GM12878 (cell line): ENCODE data around the gene SLC39A11. TPM values are rescaled to one million over a fixed set of nuclear protein-coding genes. Genes with fewer than 3 reads are reported as not detected.
"Not testable (repeated sequence)": the region's sequence is repeated elsewhere in the genome, so short reads cannot be mapped to it uniquely, and the experiment has no call there.

ENCODE experiments used
- ATAC-seq: fragments of 200-7000 bp; cut with Tn5 transposase; 3 replicates; pipeline ENCODE4 v1.9.1; 2020; ENCODE audit warnings: mild to moderate bottlenecking, moderate library complexity
- BruUV-seq: library from RNA; stranded (reverse); fragments of 400-500 nt; replicated peaks from 2 replicates; lab custom pipeline; 2021; lab: Mats Ljungman, UMichigan
- CTCF ChIA-PET: fragments of 300-600 bp; sonication (Branson Sonifier 250); formaldehyde crosslinking; extraction: SDS; loops from one replicate; lab custom pipeline; 2021; ENCODE audit warnings: inconsistent platforms; lab: Yijun Ruan, JAX
- POLR2A ChIA-PET: fragments of 350-600 bp; formaldehyde crosslinking; extraction: SDS; loops from one replicate; lab custom pipeline; 2021; ENCODE audit warnings: inconsistent platforms; lab: Charles Lee
- RAD21 ChIA-PET: fragments of 300-600 bp; sonication (Branson Sonifier 250); formaldehyde crosslinking; loops from one replicate; lab custom pipeline; 2023; ENCODE audit warnings: antibody characterized with exemption; ENCODE audit not compliant: unreplicated experiment; lab: Charles Lee
- SMC1A ChIA-PET: fragments of 300-600 bp; sonication (Branson Sonifier 250); formaldehyde crosslinking; loops from one replicate; lab custom pipeline; 2023; ENCODE audit not compliant: unreplicated experiment, uncharacterized antibody; lab: Charles Lee
- DNase-seq: peaks from one replicate; pipeline ENCODE4 v3.0.0-alpha.2; 2011; ENCODE audit warnings: low read depth, low spot score
- FAIRE-seq: peaks from 3 replicates; lab custom pipeline; 2011; peaks lifted over from hg19 to GRCh38; lab: Jason Lieb, UNC
- H2AFZ ChIP-seq: 2 replicates; pipeline ENCODE4 v1.6.0; 2011; ENCODE audit warnings: low read depth, low read length, control low read depth; ENCODE audit not compliant: control insufficient read depth
- H3K27ac ChIP-seq: 2 replicates; pipeline ENCODE4 v1.5.1; 2011; ENCODE audit warnings: control low read depth; ENCODE audit not compliant: control insufficient read depth, insufficient read depth
- H3K27me3 ChIP-seq, 2 experiments: replicated peaks in 1 of 2; 2 replicates each; pipeline versions ENCODE4 v1.6.0 to v1.6.1; 2011; ENCODE audit warnings: low read length in 1 of 2; ENCODE audit not compliant: control insufficient read depth in 2 of 2, insufficient read depth in 2 of 2
- H3K36me3 ChIP-seq, 2 experiments: 2 replicates each; pipeline ENCODE4 v1.5.1; 2011; ENCODE audit warnings: low read length in 1 of 2; ENCODE audit not compliant: control insufficient read depth in 2 of 2, insufficient read depth in 2 of 2
- H3K4me1 ChIP-seq: 2 replicates; pipeline ENCODE4 v1.6.1; 2011; ENCODE audit warnings: mild to moderate bottlenecking, low read length, moderate library complexity, mixed read lengths; ENCODE audit not compliant: control insufficient read depth, insufficient read depth
- H3K4me2 ChIP-seq: 2 replicates; pipeline ENCODE4 v1.6.0; 2011; ENCODE audit warnings: control low read depth; ENCODE audit not compliant: control insufficient read depth, insufficient read depth
- H3K4me3 ChIP-seq: fragments of 200-600 bp; sonication (generic); 2 replicates; pipeline ENCODE4 v1.5.1; 2016
- H3K79me2 ChIP-seq: 2 replicates; pipeline ENCODE4 v1.6.0; 2011; ENCODE audit warnings: low read length; ENCODE audit not compliant: control insufficient read depth, insufficient read depth
- H3K9ac ChIP-seq: 2 replicates; pipeline ENCODE4 v1.8.0; 2011; ENCODE audit warnings: low read length, control low read depth, mixed read lengths; ENCODE audit not compliant: control insufficient read depth, insufficient read depth
- H3K9me3 ChIP-seq: replicated peaks from 3 replicates; pipeline ENCODE4 v1.5.1; 2011; ENCODE audit warnings: mild to moderate bottlenecking, low read length; ENCODE audit not compliant: control insufficient read depth, insufficient read depth
- H4K20me1 ChIP-seq: 2 replicates; pipeline ENCODE4 v1.6.0; 2011; ENCODE audit not compliant: control insufficient read depth, insufficient read depth
- CBFB ChIP-seq: IDR thresholded peaks from 2 replicates; pipeline ENCODE4 v1.6.1; 2016; ENCODE audit warnings: antibody characterized with exemption, low read depth
- EED ChIP-seq: sonication (generic); IDR thresholded peaks from 2 replicates; pipeline ENCODE4 v1.6.1; 2016; ENCODE audit warnings: antibody characterized with exemption, low read depth
- EGR1 ChIP-seq, 2 experiments: IDR thresholded peaks; 1 replicate in 1 of 2; 2 replicates in 1 of 2; pipeline ENCODE4 v1.6.1; 2011 to 2012; ENCODE audit warnings: low read depth in 2 of 2, low read length in 2 of 2, borderline replicate concordance in 1 of 2, mild to moderate bottlenecking in 1 of 2, moderate library complexity in 1 of 2
- ETV6 ChIP-seq, 2 experiments: fragments of 450-650 bp in 1 of 2; IDR thresholded peaks in 1 of 2; conservative IDR thresholded peaks in 1 of 2; 2 replicates each; pipeline ENCODE4 v1.6.1; 2014; ENCODE audit warnings: antibody characterized with exemption in 1 of 2, borderline replicate concordance in 1 of 2, low read depth in 1 of 2, mild to moderate bottlenecking in 1 of 2, moderate library complexity in 1 of 2
- HCFC1 ChIP-seq: fragments of 150-350 bp; IDR thresholded peaks from 2 replicates; pipeline ENCODE4 v1.6.1; 2014; ENCODE audit warnings: low read length
- MEF2B ChIP-seq: fragments of 450-650 bp; IDR thresholded peaks from 2 replicates; pipeline ENCODE4 v1.6.1; 2018; ENCODE audit warnings: mild to moderate bottlenecking, moderate library complexity; ENCODE audit not compliant: partially characterized antibody, poor library complexity, severe bottlenecking
- MXI1 ChIP-seq: fragments of 150-350 bp; IDR thresholded peaks from 2 replicates; pipeline ENCODE4 v1.6.1; 2011; ENCODE audit warnings: low read depth, mild to moderate bottlenecking, inconsistent platforms, low read length, improper control_type of control experiment
- PKNOX1 ChIP-seq: fragments of 450-650 bp; IDR thresholded peaks from 2 replicates; pipeline ENCODE4 v1.6.1; 2016; ENCODE audit warnings: mild to moderate bottlenecking
- PML ChIP-seq: IDR thresholded peaks from 2 replicates; pipeline ENCODE4 v1.6.1; 2012; ENCODE audit warnings: low read length, inconsistent platforms
- RB1 ChIP-seq: fragments of 450-650 bp; formaldehyde crosslinking; IDR thresholded peaks from 2 replicates; pipeline ENCODE4 v1.6.1; 2017; ENCODE audit warnings: mild to moderate bottlenecking, borderline replicate concordance
- SMAD5 ChIP-seq: IDR thresholded peaks from 2 replicates; pipeline ENCODE4 v1.6.1; 2016; ENCODE audit warnings: antibody characterized with exemption, low read depth
- ZBED1 ChIP-seq: IDR thresholded peaks from 2 replicates; pipeline ENCODE4 v1.6.1; 2016; ENCODE audit warnings: borderline replicate concordance
- ZNF384 ChIP-seq: IDR thresholded peaks from 2 replicates; pipeline ENCODE4 v1.6.1; 2012; ENCODE audit warnings: low read depth, mild to moderate bottlenecking, low read length, improper control_type of control experiment, borderline replicate concordance
- WGBS: methylation state at CpG from one replicate; pipeline ENCODE4 v1.1.6; 2016; ENCODE audit warnings: low lambda C conversion rate; ENCODE audit not compliant: insufficient replicate concordance, insufficient coverage; ENCODE audit errors: missing lambda C conversion rate; 5-methylcytosine and 5-hydroxymethylcytosine counted together
- in situ Hi-C: fragments of 300-500 bp; cut with MboI; formaldehyde crosslinking; loops from 9 replicates; pipeline ENCODE4 v1.14.3; 2018; ENCODE audit warnings: mixed read lengths
- intact Hi-C: fragments of 100-400 bp; cut with micrococcal nuclease; formaldehyde crosslinking; loops from one replicate; pipeline ENCODE4 v1.14.2; 2022; ENCODE audit not compliant: unreplicated experiment
- polyA plus RNA-seq, 11 experiments: library from polyadenylated mRNA; depleted of rRNA in 4 of 11; unstranded in 6 of 11; stranded (reverse) in 5 of 11; fragments of >200 nt; fragmentation: Nextera tagmentation in 4 of 11; fragmentation: Illumina TruSeq in 1 of 11; extraction: Ambion mirVana in 4 of 11; extraction: Trizol in 1 of 11; gene quantifications; 1 replicate in 1 of 11; 2 replicates in 10 of 11; pipeline versions ENCODE4 v1.2.1 to v1.2.3, GENCODE V29; 2011 to 2016; ENCODE audit warnings: inconsistent platforms in 2 of 11, missing spikeins in 2 of 11, low read depth in 1 of 11
- total RNA-seq, 4 experiments: library from RNA; depleted of rRNA in 3 of 4; stranded (reverse); fragments of >200 nt in 3 of 4; fragmentation: Illumina TruSeq in 1 of 4; extraction: Trizol in 1 of 4; gene quantifications; 2 replicates each; pipeline versions ENCODE4 v1.2.1 to v1.2.3, GENCODE V29; 2013 to 2021

The SLC39A11 gene
- total and polyA plus RNA-seq, 10 of the 15 experiments (the other 5 are each of a cell fraction or from before 2014, with no cell fraction given) = 8.6 to 23.8 (median 14.0) TPM

GRCh38 chr17:72937707-72938106 lies 154.8 kb downstream of the SLC39A11 start:
- no peaks in the 10 kb centered on the region for H3K4me1 ChIP-seq
- BruUV-seq = no TSS peak
- no peaks in the 10 kb centered on the region for H3K79me2 ChIP-seq
- H3K4me2 ChIP-seq = no peak overlapping the region
- ChIA-PET POLR2A (no interaction called here), SMC1A (interaction anchor here (0.7 to 1.6 kb wide), 2 partner anchors 15 to 48 kb away, joined by 3 to 4 read pairs; no protein-coding TSS in a partner anchor), CTCF (interaction anchor here (0.7 to 2.0 kb wide), 2 partner anchors 212 to 219 kb away, joined by 3 to 7 read pairs; no protein-coding TSS in a partner anchor), RAD21 (interaction anchor here (1.5 kb wide), 1 partner anchor 226 kb away, joined by 3 read pairs; no protein-coding TSS in a partner anchor)
- no peaks in the 10 kb centered on the region; a peak in 1 of 4 replicates for H3K36me3 ChIP-seq
- no peak for TF ChIP-seq RB1
- no peak for TF ChIP-seq EED
- no peak for TF ChIP-seq PKNOX1
- TF ChIP-seq ETV6 (conservative IDR thresholded peaks at IDR 0.05 in 1 of 2, IDR thresholded peaks at IDR 0.05 in 1 of 2; ENCODE audit: borderline replicate concordance in 1 of 2, low read depth in 1 of 2) = no peak
- no peak for TF ChIP-seq MEF2B
- no peak for TF ChIP-seq CBFB
- no peak for TF ChIP-seq SMAD5
- TF ChIP-seq HCFC1 = no peak
- no peak for TF ChIP-seq ZNF384
- no peak for TF ChIP-seq MXI1
- TF ChIP-seq PML = no peak
- TF ChIP-seq ZBED1 = no peak
- TF ChIP-seq EGR1 (IDR thresholded peaks at IDR 0.05; ENCODE audit: borderline replicate concordance in 1 of 2, low read depth in 2 of 2, low read length in 2 of 2) = no peak
- in situ Hi-C loops (no loop called here), intact Hi-C loops (no loop called here)
- H3K4me3 ChIP-seq = no peak overlapping the region
- no peak for DNase-seq
- ATAC-seq = no peak
- no peak for FAIRE-seq
- no peaks in the 10 kb centered on the region for H3K27me3 ChIP-seq
- H3K27ac ChIP-seq = no peak overlapping the region
- no peak overlapping the region for H3K9ac ChIP-seq
- H2AFZ ChIP-seq = no peak overlapping the region
- no peaks in the 10 kb centered on the region for H3K9me3 ChIP-seq
- WGBS = 82% methylated on average over 5 of the region's 5 CpGs
- H4K20me1 ChIP-seq = no peaks in the 10 kb centered on the region; the same call in 1 of the 2 replicates

GRCh38 chr17:72937254-72937653 lies 155.2 kb downstream of the SLC39A11 start:
- H3K79me2 ChIP-seq, H3K9ac ChIP-seq, H4K20me1 ChIP-seq, H3K36me3 ChIP-seq, BruUV-seq, DNase-seq, FAIRE-seq, ATAC-seq, H3K9me3 ChIP-seq, H3K4me3 ChIP-seq, in situ Hi-C loops, POLR2A ChIA-PET, H2AFZ ChIP-seq, intact Hi-C loops, H3K27me3 ChIP-seq, H3K4me1 ChIP-seq, H3K4me2 ChIP-seq, RAD21 ChIA-PET, H3K27ac ChIP-seq: not testable (repeated sequence)
- 95% methylated on average over 8 of the region's 8 CpGs for WGBS
- ChIA-PET CTCF (interaction anchor here (0.7 to 2.0 kb wide), 2 partner anchors 212 to 219 kb away, joined by 3 to 7 read pairs; no protein-coding TSS in a partner anchor), SMC1A (interaction anchor here (0.7 to 1.6 kb wide), 2 partner anchors 15 to 49 kb away, joined by 3 to 4 read pairs; no protein-coding TSS in a partner anchor)
